Gastrocnemius medialis (tissue), 4 donors: Measurements from ENCODE around the gene NFKBIE. TPM values are rescaled to one million over a fixed set of nuclear protein-coding genes. Genes with fewer than 3 reads are reported as not detected.

Source experiments
- ATAC-seq, 2 donors: fragments of 150-250 bp; one replicate each; pipeline ENCODE4 v1.9.1; 2016
- DNase-seq, 2 donors: peaks; one replicate each; pipeline ENCODE4 v3.0.0-alpha.2; 2019
- H3K27ac ChIP-seq, 4 donors: fragments of 200-600 bp; sonication (generic); 1 replicate in 1 of 4; 2 replicates in 3 of 4; pipeline ENCODE4 v1.5.1; 2016 to 2018; ENCODE audit warnings: mild to moderate bottlenecking in 2 of 4, moderate library complexity in 1 of 4
- H3K27me3 ChIP-seq, 3 donors: fragments of 200-600 bp; sonication (generic) in 2 of 3; 1 replicate in 1 of 3; 2 replicates in 2 of 3; pipeline versions ENCODE4 v1.5.1 to v1.6.0; 2016 to 2019; ENCODE audit warnings: mild to moderate bottlenecking in 1 of 3, moderate library complexity in 1 of 3
- H3K36me3 ChIP-seq, 2 donors: fragments of 200-600 bp; sonication (generic) in 1 of 2; one replicate each; pipeline ENCODE4 v1.5.1; 2017 to 2018
- H3K4me1 ChIP-seq, 2 donors: fragments of 200-600 bp; sonication (generic) in 1 of 2; one replicate each; pipeline ENCODE4 v1.5.1; 2016 to 2017; ENCODE audit warnings: mild to moderate bottlenecking in 2 of 2
- H3K4me3 ChIP-seq, 4 donors: fragments of 200-600 bp; sonication (generic) in 3 of 4; 1 replicate in 1 of 4; 2 replicates in 3 of 4; pipeline ENCODE4 v1.5.1; 2016 to 2019; ENCODE audit warnings: mild to moderate bottlenecking in 2 of 4
- H3K9me3 ChIP-seq, 3 donors: fragments of 200-600 bp; sonication (generic) in 2 of 3; 1 replicate in 1 of 3; 2 replicates in 2 of 3; pipeline ENCODE4 v1.5.1; 2016 to 2019
- POLR2A ChIP-seq, 2 donors: fragments of 450-650 bp; IDR thresholded peaks; one replicate each; pipeline ENCODE4 v1.6.1; 2017; ENCODE audit warnings: antibody characterized with exemption in 2 of 2, mild to moderate bottlenecking in 2 of 2, moderate library complexity in 2 of 2
- in situ Hi-C, 4 donors: fragments of 200-750 bp; cut with MboI; loops; one replicate each; pipeline versions ENCODE4 v1.15.0 to v1.8.0; 2017; ENCODE audit warnings: low sequenced_read_pairs in 4 of 4
- intact Hi-C: fragments of 100-400 bp; cut with DNase I; formaldehyde crosslinking; loops from one replicate; pipeline ENCODE4 v1.15.1; 2023; ENCODE audit warnings: low total_unique reads
- total RNA-seq, 4 donors: library from RNA; depleted of rRNA; stranded (reverse); fragments of >200 nt; gene quantifications; one replicate each; pipeline versions ENCODE4 v1.1.0 to v1.2.3, GENCODE V29; 2016
- TF ChIP-seq, protein P1 (sequence below), 5 experiments: fragments of 450-650 bp in 3 of 5; fragments of 200-600 bp in 2 of 5; sonication (generic) in 2 of 5; IDR thresholded peaks in 4 of 5; conservative IDR thresholded peaks in 1 of 5; 1 replicate in 4 of 5; 2 replicates in 1 of 5; pipeline ENCODE4 v1.5.1; 2016 to 2019; ENCODE audit warnings: antibody characterized with exemption in 5 of 5, mild to moderate bottlenecking in 3 of 5, moderate library complexity in 3 of 5

NFKBIE gene
- total RNA-seq, 4 donors from 2014 or later, result 4.1 to 11.1 (median 10.0) TPM

DNA sequence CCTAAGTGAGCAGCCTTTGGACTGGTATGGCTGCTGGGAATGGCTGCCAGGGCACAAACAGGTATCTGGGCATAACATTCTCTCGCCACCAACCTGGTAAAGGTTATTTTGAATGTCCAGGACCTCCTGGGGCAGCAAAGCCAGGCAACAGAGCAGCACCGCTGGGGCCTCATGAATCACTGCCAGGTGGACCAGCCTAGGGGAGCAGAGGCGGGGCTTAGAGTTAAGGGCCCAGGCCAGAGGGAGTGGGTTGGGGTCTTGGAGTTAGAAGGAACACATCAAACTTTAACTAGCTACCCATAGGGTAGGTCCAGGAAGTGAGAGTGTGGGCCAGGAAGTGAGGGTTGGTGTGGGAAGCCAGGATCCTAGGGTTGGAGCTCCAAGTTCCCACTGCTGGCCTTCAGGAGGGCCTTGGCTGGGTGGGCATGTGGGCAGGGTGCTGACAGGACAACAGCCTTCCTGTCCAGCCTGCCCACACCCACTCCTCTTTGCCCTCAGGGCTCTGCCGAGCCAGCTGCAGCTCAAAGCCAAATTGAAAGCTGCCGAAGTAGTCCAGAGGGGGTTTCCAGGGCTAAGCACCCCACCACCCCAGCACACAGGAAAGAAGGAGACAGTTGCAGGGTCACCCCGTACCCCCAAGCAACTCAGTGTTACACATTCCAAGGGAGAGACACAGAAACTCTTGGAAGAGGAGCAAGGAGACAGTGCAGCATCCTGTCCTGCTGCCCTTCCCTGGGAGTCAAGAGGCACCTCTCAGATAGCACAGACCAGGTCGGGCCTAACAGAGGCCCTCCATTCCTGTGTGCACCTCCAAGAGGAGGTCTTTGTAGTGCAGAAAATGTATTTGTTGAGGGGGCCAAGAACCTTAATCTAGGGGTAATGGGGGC lies 2.6 kb downstream of the NFKBIE start:
- no peak for DNase-seq
- TF ChIP-seq POLR2A (IDR thresholded peaks at IDR 0.05), result no peak
- TF ChIP-seq, protein P1, sequence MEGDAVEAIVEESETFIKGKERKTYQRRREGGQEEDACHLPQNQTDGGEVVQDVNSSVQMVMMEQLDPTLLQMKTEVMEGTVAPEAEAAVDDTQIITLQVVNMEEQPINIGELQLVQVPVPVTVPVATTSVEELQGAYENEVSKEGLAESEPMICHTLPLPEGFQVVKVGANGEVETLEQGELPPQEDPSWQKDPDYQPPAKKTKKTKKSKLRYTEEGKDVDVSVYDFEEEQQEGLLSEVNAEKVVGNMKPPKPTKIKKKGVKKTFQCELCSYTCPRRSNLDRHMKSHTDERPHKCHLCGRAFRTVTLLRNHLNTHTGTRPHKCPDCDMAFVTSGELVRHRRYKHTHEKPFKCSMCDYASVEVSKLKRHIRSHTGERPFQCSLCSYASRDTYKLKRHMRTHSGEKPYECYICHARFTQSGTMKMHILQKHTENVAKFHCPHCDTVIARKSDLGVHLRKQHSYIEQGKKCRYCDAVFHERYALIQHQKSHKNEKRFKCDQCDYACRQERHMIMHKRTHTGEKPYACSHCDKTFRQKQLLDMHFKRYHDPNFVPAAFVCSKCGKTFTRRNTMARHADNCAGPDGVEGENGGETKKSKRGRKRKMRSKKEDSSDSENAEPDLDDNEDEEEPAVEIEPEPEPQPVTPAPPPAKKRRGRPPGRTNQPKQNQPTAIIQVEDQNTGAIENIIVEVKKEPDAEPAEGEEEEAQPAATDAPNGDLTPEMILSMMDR (IDR thresholded peaks at IDR 0.05 in 4 of 5, conservative IDR thresholded peaks at IDR 0.05 in 1 of 5), result no peak
- ATAC-seq, result no peak
- H3K9me3 ChIP-seq, result no peaks in the 10 kb centered on the region
- peaks cover 20 to 23% of the 10 kb centered on the region in 2 donors for H3K4me1 ChIP-seq
- no peaks in the 10 kb centered on the region for H3K27me3 ChIP-seq
- in situ Hi-C loops (no loop called here), intact Hi-C loops (no loop called here)
- H3K36me3 ChIP-seq, result peaks cover 0 to 4% of the 10 kb centered on the region in 2 donors
- H3K27ac ChIP-seq, result no peak overlapping the region
- H3K4me3 ChIP-seq, result no peak overlapping the region

DNA sequence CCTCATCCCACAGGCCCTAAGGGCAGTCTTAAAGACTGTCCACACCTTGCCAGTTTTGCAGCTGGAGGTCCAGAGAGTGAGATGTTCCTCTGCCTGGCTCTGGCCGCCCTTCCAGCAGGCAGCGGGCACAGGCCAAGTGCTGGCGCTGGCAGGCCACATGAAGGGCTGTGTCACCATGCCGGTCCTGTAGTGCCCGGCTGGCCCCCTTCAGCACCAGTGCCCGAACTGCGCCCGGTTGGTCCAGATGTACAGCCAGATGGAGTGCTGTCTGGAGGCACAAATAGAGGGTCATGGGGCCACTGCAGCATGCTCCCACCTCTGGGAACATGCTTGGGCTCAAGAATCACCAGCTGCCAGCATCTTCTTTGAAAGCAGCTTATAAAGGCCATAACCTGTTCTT lies 3.8 kb downstream of the NFKBIE start:
- ATAC-seq, result no peak
- intact Hi-C loops (no loop called here), in situ Hi-C loops (no loop called here)
- no peak for DNase-seq
- Histone ChIP-seq H3K9me3 (no peaks in the 10 kb centered on the region), H3K4me3 (no peak overlapping the region), H3K36me3 (peaks cover 0 to 4% of the 10 kb centered on the region in 2 donors), H3K27ac (no peak overlapping the region), H3K4me1 (peaks cover 21 to 26% of the 10 kb centered on the region in 2 donors), H3K27me3 (no peaks in the 10 kb centered on the region)
- TF ChIP-seq, protein P1 (IDR thresholded peaks at IDR 0.05 in 4 of 5, conservative IDR thresholded peaks at IDR 0.05 in 1 of 5), result no peak
- TF ChIP-seq POLR2A (IDR thresholded peaks at IDR 0.05), result no peak

DNA sequence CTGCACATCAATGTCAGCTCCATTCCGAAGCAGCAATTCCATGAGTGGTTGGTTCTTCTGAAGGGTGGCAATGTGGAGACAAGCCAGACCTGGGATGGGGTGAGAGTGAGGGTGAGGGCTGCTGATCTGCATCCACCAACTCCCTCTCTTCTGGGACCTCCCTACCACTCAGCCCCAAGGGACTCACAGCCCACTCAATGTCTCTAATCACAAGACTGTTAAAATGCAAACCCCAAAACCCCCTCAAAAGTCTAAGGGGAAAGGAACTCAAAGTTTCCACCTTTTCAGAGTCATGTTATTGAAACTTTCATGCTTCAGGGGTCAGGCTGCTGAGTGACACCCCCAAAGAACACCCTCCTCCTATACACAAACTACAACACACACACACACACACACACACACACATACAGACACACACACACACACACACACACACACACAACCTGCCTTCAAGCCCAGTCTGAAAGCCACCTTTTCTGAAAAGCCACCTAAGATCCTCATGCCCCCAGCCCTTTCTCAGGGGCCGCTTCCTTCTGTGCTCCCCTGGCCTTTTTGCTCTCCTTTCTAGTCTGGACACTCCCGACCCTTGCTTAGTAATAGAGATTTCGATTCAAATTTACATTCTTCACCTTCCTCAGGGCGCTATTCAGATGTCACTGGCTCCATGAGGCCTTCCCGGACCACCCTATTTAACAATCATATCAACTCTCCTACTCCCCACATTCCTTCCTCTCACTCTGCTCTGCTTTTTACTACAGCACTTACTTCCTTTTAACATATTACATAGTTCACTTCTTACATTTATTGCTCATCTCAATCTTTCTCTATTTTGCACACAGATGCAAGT lies 4.7 kb downstream of the NFKBIE start:
- Histone ChIP-seq H3K27ac (no peak overlapping the region), H3K4me3 (no peak overlapping the region), H3K9me3 (no peaks in the 10 kb centered on the region), H3K4me1 (peaks cover 30 to 31% of the 10 kb centered on the region in 2 donors), H3K36me3 (peaks cover 0 to 4% of the 10 kb centered on the region in 2 donors), H3K27me3 (no peaks in the 10 kb centered on the region)
- DNase-seq (no peak), ATAC-seq (no peak)
- TF ChIP-seq, protein P1 (IDR thresholded peaks at IDR 0.05 in 4 of 5, conservative IDR thresholded peaks at IDR 0.05 in 1 of 5), result no peak
- no peak for TF ChIP-seq POLR2A (IDR thresholded peaks at IDR 0.05)
- in situ Hi-C loops, result no loop called here
- intact Hi-C loops, result no loop called here

DNA sequence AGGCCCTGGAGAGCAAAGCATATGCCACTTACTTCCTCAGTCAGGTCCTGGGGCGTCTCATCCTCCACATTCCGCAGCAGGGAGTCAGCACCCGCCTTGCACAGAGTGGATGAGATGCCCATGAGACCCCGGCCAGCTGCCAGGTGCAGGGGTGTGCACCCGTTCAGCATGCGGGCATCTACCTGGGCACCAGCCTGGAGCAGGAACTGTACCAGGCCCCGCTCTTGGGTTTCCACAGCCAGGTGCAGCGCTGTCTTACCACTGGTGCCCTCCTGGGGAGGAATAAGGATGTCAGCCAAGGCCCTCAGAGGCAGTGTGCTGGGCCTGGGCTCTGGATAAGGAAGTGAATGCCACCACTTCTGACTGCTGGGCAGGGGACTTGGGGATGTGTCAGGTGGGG lies 5.3 kb downstream of the NFKBIE start:
- Histone ChIP-seq H3K36me3 (peaks cover 0 to 7% of the 10 kb centered on the region in 2 donors), H3K4me1 (peaks cover 31 to 32% of the 10 kb centered on the region in 2 donors), H3K4me3 (no peak overlapping the region), H3K27me3 (no peaks in the 10 kb centered on the region), H3K9me3 (no peaks in the 10 kb centered on the region), H3K27ac (no peak overlapping the region)
- DNase-seq (no peak), ATAC-seq (no peak)
- TF ChIP-seq, protein P1 (IDR thresholded peaks at IDR 0.05 in 4 of 5, conservative IDR thresholded peaks at IDR 0.05 in 1 of 5), result no peak
- TF ChIP-seq POLR2A (IDR thresholded peaks at IDR 0.05), result no peak
- intact Hi-C loops (no loop called here), in situ Hi-C loops (no loop called here)
